ENCODE measurements around the gene GAGE13.
"Not testable (repeated sequence)": the region's sequence is repeated elsewhere in the genome, so short reads cannot be mapped to it uniquely, and the experiment has no call there.

DNA sequence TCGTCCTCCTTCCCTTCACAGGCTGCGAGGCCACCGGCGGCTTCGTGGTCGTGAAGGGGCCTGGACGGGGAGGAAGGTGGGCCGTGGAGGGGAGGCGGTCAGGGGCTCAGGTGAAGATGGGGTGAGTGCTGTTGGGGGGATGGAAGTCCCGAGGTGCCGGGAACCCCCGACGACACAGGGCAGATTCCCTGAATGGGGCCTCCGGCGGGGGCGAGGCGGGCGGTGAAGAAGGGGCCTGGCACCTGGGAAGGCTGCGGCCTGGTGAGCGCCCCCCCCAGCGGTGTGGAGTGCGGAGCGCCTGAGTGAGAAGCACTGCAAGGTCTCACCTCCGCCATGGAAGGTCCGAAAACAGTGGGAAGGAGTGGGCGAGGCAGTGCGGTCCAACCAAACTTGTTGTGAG, 9.1 kb upstream of the GAGE13 start:
- TF ChIP-seq, protein P1, sequence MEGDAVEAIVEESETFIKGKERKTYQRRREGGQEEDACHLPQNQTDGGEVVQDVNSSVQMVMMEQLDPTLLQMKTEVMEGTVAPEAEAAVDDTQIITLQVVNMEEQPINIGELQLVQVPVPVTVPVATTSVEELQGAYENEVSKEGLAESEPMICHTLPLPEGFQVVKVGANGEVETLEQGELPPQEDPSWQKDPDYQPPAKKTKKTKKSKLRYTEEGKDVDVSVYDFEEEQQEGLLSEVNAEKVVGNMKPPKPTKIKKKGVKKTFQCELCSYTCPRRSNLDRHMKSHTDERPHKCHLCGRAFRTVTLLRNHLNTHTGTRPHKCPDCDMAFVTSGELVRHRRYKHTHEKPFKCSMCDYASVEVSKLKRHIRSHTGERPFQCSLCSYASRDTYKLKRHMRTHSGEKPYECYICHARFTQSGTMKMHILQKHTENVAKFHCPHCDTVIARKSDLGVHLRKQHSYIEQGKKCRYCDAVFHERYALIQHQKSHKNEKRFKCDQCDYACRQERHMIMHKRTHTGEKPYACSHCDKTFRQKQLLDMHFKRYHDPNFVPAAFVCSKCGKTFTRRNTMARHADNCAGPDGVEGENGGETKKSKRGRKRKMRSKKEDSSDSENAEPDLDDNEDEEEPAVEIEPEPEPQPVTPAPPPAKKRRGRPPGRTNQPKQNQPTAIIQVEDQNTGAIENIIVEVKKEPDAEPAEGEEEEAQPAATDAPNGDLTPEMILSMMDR (optimal IDR thresholded peaks at IDR 0.05 in 1 of 3, IDR thresholded peaks at IDR 0.05 in 1 of 3, conservative IDR thresholded peaks at IDR 0.05 in 1 of 3; ENCODE audit: extremely low read depth in 1 of 3, insufficient read depth in 2 of 3, low read length in 3 of 3), result not testable (repeated sequence)
- not testable (repeated sequence) for TF ChIP-seq EZH2 (IDR thresholded peaks at IDR 0.05; ENCODE audit: low read length)
